Ishikawa (cell line): Measurements from ENCODE around the gene TEX10.

ENCODE experiments used
- EGR1 ChIP-seq: IDR thresholded peaks from 2 replicates; pipeline ENCODE4 v1.6.1; 2012
- EP300 ChIP-seq: IDR thresholded peaks from 2 replicates; pipeline ENCODE4 v1.6.1; 2012; ENCODE audit warnings: borderline replicate concordance
- FOXM1 ChIP-seq: IDR thresholded peaks from 2 replicates; pipeline ENCODE4 v1.6.1; 2012; ENCODE audit warnings: low read depth, borderline replicate concordance
- NFIC ChIP-seq: IDR thresholded peaks from 2 replicates; pipeline ENCODE4 v1.6.1; 2012
- TAF1 ChIP-seq: IDR thresholded peaks from 2 replicates; pipeline ENCODE4 v1.6.1; 2012; ENCODE audit warnings: low read depth, mild to moderate bottlenecking
- TCF12 ChIP-seq: IDR thresholded peaks from 2 replicates; pipeline ENCODE4 v1.6.1; 2012; ENCODE audit warnings: low read depth
- TEAD4 ChIP-seq: IDR thresholded peaks from 2 replicates; pipeline ENCODE4 v1.6.1; 2012
- TF ChIP-seq, protein P1 (sequence below): IDR thresholded peaks from 2 replicates; pipeline ENCODE4 v1.6.1; 2012; ENCODE audit warnings: low read depth, mild to moderate bottlenecking
- TF ChIP-seq, protein P2 (sequence below): IDR thresholded peaks from 2 replicates; pipeline ENCODE4 v1.6.1; 2012

DNA sequence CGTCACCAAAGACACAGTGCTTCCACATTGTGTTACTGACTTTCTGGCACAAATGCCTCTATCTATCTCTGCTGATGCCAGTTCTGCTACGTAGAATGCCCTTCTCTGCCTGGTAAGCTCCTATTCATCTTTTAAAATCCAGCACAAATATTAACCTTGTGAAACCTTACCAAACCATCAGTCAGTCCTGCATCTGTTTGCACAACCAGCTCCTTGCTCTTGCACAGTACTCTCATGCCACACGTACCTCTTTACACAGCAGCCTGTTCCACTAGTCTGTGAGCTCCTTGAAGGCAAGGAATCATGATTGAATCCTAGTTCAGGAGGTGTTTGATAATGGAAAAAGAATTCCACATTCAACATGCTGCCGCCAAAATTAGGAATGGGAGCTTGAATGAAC lies 56.3 kb downstream of the TEX10 start:
- TF ChIP-seq NFIC (no peak), TCF12 (no peak), TAF1 (no peak), EP300 (no peak), EGR1 (no peak), FOXM1 (no peak), TEAD4 (no peak)
- TF ChIP-seq, protein P1, sequence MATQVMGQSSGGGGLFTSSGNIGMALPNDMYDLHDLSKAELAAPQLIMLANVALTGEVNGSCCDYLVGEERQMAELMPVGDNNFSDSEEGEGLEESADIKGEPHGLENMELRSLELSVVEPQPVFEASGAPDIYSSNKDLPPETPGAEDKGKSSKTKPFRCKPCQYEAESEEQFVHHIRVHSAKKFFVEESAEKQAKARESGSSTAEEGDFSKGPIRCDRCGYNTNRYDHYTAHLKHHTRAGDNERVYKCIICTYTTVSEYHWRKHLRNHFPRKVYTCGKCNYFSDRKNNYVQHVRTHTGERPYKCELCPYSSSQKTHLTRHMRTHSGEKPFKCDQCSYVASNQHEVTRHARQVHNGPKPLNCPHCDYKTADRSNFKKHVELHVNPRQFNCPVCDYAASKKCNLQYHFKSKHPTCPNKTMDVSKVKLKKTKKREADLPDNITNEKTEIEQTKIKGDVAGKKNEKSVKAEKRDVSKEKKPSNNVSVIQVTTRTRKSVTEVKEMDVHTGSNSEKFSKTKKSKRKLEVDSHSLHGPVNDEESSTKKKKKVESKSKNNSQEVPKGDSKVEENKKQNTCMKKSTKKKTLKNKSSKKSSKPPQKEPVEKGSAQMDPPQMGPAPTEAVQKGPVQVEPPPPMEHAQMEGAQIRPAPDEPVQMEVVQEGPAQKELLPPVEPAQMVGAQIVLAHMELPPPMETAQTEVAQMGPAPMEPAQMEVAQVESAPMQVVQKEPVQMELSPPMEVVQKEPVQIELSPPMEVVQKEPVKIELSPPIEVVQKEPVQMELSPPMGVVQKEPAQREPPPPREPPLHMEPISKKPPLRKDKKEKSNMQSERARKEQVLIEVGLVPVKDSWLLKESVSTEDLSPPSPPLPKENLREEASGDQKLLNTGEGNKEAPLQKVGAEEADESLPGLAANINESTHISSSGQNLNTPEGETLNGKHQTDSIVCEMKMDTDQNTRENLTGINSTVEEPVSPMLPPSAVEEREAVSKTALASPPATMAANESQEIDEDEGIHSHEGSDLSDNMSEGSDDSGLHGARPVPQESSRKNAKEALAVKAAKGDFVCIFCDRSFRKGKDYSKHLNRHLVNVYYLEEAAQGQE, result no peak
- TF ChIP-seq, protein P2, sequence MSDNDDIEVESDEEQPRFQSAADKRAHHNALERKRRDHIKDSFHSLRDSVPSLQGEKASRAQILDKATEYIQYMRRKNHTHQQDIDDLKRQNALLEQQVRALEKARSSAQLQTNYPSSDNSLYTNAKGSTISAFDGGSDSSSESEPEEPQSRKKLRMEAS, result no peak
